HG02943 (cell line): ENCODE data around the gene RTN1.

Experiments
- ATAC-seq: cut with Tn5 transposase; IDR thresholded peaks from one replicate; pipeline ENCODE4 v1.9.1; 2021; ENCODE audit warnings: mild to moderate bottlenecking, low read depth, moderate library complexity; ENCODE audit not compliant: unreplicated experiment

The RTN1 gene

DNA sequence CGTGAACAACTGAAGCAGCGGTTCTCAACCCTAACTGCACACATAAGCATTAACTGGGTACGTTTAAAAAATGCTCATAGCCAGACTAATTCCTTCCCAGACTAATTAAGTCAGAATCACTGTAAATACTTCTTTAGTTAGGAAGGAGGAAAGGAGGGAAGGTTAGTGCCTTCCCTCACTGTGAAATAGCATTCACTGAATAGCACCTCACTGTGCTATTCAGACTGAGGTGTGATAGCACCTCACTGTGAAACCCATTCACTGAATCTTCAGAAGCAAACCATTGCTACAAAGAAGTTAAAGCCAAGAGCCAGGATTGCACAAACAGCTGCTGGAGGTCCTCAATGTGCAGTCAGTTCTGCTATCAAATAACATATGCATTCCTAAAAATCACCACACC lies 58.8 kb downstream of the RTN1 start:
- ATAC-seq, result no peak

GRCh38 chr14:59811073-59811472 lies 59.5 kb downstream of the RTN1 start:
- ATAC-seq, result no peak

- ATAC-seq, result no peak
Observed at GRCh38 chr14:59803052-59803540, 67.5 kb downstream of the RTN1 start.

- no peak for ATAC-seq
Observed at GRCh38 chr14:59788176-59788575, 82.4 kb downstream of the RTN1 start.

- ATAC-seq, result no peak
Observed at GRCh38 chr14:59787045-59787674, 83.4 kb downstream of the RTN1 start.

DNA sequence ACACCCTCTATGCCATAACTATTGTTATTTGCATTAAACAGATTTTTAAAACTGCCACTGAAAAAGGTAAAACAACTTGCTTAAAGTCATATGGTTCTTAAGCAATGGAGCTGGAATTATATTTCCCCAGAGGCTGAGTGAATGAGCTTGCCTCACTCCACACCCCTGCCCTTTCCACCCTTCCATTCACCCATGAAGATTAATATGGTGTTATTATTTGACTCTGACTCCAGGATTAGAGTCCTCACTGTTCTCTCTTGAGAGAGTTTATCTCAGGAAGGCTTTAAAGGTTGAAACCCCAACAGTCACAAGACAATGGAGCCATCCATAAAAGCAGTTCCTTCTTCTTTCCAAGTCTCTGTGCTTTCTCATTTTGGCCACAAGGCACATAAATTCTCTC lies 84.9 kb downstream of the RTN1 start:
- ATAC-seq, result no peak

GRCh38 chr14:59782760-59783159 lies 87.8 kb downstream of the RTN1 start:
- ATAC-seq, result no peak

GRCh38 chr14:59777006-59777579 lies 93.5 kb downstream of the RTN1 start:
- ATAC-seq, result no peak

DNA sequence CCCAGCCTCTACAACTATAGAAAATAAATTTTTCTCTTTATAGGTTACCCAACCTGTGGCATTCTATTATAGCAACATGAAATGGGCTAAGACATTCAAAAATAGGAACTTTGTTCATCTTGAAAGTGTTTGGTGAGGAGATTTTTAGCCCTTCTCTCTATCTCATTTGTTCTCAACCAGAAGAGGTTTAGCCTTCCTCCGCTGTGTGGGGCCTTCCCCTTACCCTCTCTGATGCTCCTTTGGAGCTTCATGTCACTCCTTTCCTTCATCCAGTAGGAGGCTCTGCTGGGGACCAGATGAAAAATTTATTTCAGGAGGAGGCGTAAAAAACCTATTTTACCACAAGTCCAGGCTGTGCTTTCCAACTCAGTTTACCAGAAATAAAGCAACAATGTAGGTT lies 94.1 kb downstream of the RTN1 start:
- ATAC-seq, result no peak

DNA sequence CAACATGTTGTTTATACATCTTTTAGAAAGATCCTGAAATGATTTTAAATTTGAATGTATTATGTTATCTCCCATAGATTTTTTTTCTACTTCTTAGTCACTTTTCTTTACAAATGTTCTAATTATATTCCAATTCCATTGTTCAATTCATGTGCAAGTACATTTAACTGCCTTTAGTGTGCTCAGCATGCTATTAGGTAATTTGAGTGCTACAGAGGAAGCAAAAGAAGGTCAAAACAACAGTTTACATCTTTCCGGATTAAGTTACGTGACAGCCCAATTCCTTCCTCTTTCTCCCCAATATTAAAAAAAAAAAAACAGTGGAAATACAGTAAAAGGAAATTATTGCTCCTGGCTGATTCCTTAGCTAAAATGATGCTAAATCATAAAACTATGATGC lies 98.3 kb downstream of the RTN1 start:
- no peak for ATAC-seq

GRCh38 chr14:59771577-59771976 lies 99.0 kb downstream of the RTN1 start:
- ATAC-seq, result no peak

DNA sequence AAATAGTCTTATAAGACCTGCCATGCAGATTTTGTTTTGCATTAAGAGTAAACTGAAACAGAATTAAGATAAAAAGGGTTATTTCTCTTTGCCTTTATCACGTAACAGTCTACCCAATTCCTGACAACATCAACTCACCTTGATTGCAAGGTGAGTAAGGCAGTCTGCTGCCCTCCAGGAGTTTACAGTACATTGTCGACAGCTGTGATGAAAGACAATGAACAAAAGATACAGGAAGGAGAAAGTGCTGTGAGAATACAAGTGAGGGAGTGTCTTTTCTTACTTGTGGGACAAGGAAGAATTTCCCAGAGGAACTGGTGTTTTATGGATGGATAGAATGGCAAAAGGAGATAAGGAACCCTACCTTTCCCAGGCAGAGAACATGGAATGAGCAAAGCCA lies 101.0 kb downstream of the RTN1 start:
- ATAC-seq, result no peak

- ATAC-seq, result no peak
Observed at GRCh38 chr14:59768855-59769375, 101.7 kb downstream of the RTN1 start.

GRCh38 chr14:59761851-59762250 lies 108.7 kb downstream of the RTN1 start:
- no peak for ATAC-seq

GRCh38 chr14:59755409-59756135 lies 115.0 kb downstream of the RTN1 start:
- no peak for ATAC-seq

DNA sequence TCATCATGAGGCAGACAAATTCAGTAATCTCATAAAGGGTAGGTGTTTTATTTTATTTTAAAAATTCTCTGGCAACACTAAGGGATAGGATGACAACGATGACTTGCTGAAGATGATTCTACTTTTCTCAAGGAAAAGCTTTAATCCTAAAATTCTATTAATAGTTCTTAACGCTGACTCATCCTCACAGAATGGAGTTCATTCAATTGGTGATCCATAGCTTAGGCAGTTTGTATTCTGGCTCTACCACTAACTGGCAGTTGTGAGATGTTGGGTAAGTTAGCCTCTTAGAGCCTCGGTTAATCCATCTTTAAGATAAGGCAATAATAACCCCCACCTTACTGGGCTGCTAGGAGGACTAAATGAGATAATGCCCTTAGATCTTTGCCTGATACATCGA lies 116.3 kb downstream of the RTN1 start:
- no peak for ATAC-seq

DNA sequence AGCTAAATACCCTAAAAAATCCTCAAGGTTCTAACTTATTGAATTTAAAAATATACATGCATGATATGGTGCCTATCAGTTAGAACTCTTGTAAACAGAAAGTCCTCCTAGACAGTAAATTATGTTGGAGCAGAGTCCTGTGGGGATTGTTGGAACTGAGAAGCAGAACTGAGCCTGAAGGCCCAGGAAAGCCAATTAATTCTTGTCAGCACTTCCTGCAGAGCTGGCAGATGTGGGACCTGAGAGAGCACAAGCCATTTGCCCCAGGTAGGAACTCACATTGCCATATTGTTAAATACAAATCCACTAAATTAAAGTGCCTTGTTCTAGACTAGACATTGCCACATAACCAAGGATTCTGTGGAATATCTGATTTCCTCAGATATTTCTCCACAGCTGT lies 117.1 kb downstream of the RTN1 start:
- ATAC-seq, result no peak

DNA sequence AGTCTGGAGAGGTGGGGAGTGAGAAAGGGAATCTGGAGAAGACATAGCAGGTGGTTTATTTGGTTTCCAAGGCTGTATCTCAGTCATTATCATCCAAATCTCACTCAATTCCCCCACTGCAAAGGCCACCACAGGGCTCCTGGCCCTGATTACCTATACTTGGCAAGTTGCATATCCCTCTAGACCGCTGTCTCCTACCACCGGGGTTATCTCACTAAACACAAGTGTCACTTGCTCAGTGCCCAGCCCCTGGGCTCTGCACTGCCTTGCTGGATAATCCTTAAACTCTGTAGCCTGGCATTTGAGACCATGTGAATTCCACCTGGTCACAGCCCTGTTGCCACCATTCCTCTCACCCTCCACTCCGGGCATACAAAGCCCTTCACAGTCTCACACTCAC lies 119.0 kb downstream of the RTN1 start:
- no peak for ATAC-seq

DNA sequence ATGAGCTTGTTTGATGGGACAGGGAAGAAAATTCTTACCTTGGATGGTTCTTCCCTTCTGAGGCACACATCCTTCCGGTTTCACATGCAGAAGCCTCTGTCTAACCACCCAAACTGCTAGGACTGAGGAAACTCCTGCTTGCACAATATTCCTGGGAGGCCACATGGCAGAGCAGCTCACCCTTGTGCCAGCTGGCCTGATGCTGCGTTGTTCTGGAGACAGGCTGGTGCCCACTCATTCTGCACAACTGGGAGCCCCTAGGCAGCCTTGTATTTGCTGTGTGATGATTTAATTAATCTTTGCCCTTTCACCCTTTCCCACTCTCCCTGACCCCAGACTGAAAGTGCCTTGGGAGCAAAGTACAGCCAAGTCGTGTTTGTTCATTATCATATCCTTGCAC lies 130.8 kb downstream of the RTN1 start:
- ATAC-seq, result no peak

DNA sequence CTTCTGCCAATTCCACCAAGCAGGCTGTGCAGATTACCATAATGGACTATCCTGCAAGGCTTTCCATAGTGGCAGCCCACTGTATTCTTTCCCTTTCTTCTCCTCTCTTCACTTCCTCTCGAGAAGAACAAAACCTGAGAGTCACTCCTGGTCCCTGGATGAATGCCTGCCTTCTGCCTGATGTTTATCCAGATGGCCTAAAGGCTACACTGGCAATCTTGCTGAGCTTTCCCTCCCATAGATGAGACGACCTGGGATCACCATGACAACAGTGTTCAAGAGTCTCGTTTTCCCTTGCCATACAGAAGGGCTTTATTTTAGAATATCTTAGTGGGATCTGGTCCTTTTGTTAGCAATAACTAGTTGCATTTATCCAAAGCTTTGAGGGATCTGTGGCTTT lies 142.3 kb downstream of the RTN1 start:
- no peak for ATAC-seq

- no peak for ATAC-seq
Observed at GRCh38 chr14:59727073-59727661, 143.4 kb downstream of the RTN1 start.
